Measurements from ENCODE around the gene CPLANE1. TPM values are rescaled to one million over a fixed set of nuclear protein-coding genes. Genes with fewer than 3 reads are reported as not detected.

CPLANE1 gene
- total and polyA plus RNA-seq, 2 donors (not counting 3 experiments of a cell fraction or from before 2014, with no cell fraction given), result 4.6 to 21.5 TPM

DNA sequence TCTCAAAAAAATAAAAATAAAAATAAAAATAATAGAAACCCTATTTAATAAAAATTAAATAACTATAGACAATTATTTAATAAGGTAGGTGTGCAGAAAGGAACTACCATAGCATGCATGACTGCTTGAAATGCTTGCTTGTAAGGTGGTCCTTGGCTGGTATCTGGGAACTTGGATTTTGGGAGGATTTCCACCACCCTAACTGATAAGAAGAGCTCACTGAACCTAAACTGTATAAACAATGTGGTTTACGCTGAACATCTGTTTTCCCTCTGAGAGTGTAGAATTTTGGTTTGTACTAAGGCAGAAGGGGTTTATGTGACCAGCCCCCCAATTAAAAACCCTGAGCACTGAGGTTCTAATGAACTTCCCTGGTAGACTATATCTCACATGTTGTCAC lies 31.2 kb downstream of the CPLANE1 start:
- Histone ChIP-seq H4K20me1 (replicated peaks; ENCODE audit: control insufficient read depth, extremely low read depth, insufficient read depth, low read length) (no peaks in the 10 kb centered on the region), H3K4me2 (ENCODE audit: insufficient read depth, low read length) (no peak overlapping the region), H3K9ac (replicated peaks; ENCODE audit: extremely low read depth, insufficient read depth, low read length) (no peak overlapping the region), H3K9me3 (replicated peaks; ENCODE audit: control insufficient read depth, insufficient read depth, low read length) (no peaks in the 10 kb centered on the region), H3K4me1 (ENCODE audit: control insufficient read depth, extremely low read depth, insufficient read depth, low read length) (no peaks in the 10 kb centered on the region), H3K27ac (ENCODE audit: insufficient read depth, low read depth, low read length) (no peak overlapping the region), H3K79me2 (ENCODE audit: control insufficient read depth, insufficient read depth, low read length) (no peaks in the 10 kb centered on the region), H3K27me3 (ENCODE audit: control insufficient read depth in 2 of 2, insufficient read depth in 2 of 2, low read length in 2 of 2) (no peaks in the 10 kb centered on the region), H3K9me1 (replicated peaks; ENCODE audit: control insufficient read depth, extremely low read depth, insufficient read depth, low read length) (no peaks in the 10 kb centered on the region), H3K36me3 (ENCODE audit: control insufficient read depth in 2 of 2, extremely low read depth in 1 of 2, insufficient read depth in 2 of 2, low read length in 2 of 2) (peaks cover 3 to 4% of the 10 kb centered on the region in 2 experiments), H3K4me3 (replicated peaks in 1 of 3; ENCODE audit: insufficient read depth in 1 of 3, low read depth in 1 of 3, low read length in 3 of 3) (no peak overlapping the region), H2AFZ (ENCODE audit: low read depth, low read length) (no peak overlapping the region)
- TF ChIP-seq FOS (IDR thresholded peaks at IDR 0.05; ENCODE audit: borderline replicate concordance, insufficient read depth, low read length), result no peak
- no peak for TF ChIP-seq POLR2A (IDR thresholded peaks at IDR 0.05; ENCODE audit: low read depth, low read length)
- no peak for TF ChIP-seq POLR2AphosphoS5 (IDR thresholded peaks at IDR 0.05; ENCODE audit: insufficient read depth, low read depth, low read length)
- TF ChIP-seq JUN (IDR thresholded peaks at IDR 0.05; ENCODE audit: borderline replicate concordance, insufficient read depth, insufficient read length, low read depth), result no peak
- TF ChIP-seq GATA2 (IDR thresholded peaks at IDR 0.05; ENCODE audit: insufficient read depth, insufficient read length, low read depth, low read length), result no peak
- TF ChIP-seq MAX (IDR thresholded peaks at IDR 0.05; ENCODE audit: insufficient read depth, insufficient read length), result no peak
- TF ChIP-seq, protein P1, sequence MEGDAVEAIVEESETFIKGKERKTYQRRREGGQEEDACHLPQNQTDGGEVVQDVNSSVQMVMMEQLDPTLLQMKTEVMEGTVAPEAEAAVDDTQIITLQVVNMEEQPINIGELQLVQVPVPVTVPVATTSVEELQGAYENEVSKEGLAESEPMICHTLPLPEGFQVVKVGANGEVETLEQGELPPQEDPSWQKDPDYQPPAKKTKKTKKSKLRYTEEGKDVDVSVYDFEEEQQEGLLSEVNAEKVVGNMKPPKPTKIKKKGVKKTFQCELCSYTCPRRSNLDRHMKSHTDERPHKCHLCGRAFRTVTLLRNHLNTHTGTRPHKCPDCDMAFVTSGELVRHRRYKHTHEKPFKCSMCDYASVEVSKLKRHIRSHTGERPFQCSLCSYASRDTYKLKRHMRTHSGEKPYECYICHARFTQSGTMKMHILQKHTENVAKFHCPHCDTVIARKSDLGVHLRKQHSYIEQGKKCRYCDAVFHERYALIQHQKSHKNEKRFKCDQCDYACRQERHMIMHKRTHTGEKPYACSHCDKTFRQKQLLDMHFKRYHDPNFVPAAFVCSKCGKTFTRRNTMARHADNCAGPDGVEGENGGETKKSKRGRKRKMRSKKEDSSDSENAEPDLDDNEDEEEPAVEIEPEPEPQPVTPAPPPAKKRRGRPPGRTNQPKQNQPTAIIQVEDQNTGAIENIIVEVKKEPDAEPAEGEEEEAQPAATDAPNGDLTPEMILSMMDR (IDR thresholded peaks at IDR 0.05; ENCODE audit: extremely low read depth in 1 of 2, insufficient read depth in 1 of 2, low read depth in 1 of 2, low read length in 2 of 2), result no peak
- TF ChIP-seq MYC (IDR thresholded peaks at IDR 0.05; ENCODE audit: low read depth, low read length), result no peak
- TF ChIP-seq EZH2 (IDR thresholded peaks at IDR 0.05; ENCODE audit: borderline replicate concordance, low read depth, low read length, severe bottlenecking), result no peak
- BruUV-seq (replicated peaks), result no TSS peak
- dilution Hi-C loops (cut with MboI; ENCODE audit: extremely low pct_ligation_motif_present, low sequenced_read_pairs) (no loop called here), intact Hi-C loops (cut with micrococcal nuclease) (no loop called here)
- DNase-seq (ENCODE audit: low read depth, low spot score) (no peak), FAIRE-seq (no peak)
- POLR2A ChIA-PET, result no interaction called here
- CTCF ChIA-PET, result interaction anchor here (1.2 to 2.6 kb wide), 2 partner anchors 8 to 11 kb away, joined by 4 to 9 read pairs; no protein-coding TSS in a partner anchor
